ENCODE data around the gene CTCFL.

DNA sequence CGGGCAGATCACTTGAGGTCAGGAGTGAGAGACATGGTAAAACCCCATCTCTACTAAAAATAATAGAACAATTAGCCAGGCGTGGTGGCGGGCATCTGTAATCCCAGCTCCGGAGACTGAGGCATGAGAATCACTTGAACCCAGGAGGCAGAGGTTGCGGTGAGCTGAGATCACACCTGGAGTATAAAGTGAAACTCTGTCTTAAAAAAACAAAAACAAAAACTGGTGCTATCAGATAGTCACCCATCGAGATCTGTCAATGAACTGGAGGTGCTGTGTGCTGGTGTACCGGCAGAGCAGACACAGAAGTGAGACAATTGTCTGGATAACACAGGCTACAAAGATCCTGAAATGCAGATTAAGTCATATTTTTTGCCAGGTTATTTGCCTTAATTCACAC lies 24.7 kb downstream of the CTCFL start:
- no peak for TF ChIP-seq POLR2A (IDR thresholded peaks at IDR 0.05; ENCODE audit: low read depth, low read length)
- no peak for TF ChIP-seq POLR2AphosphoS5 (IDR thresholded peaks at IDR 0.05; ENCODE audit: low read depth, low read length)
